GM21423 (cell line): Measurements from ENCODE around the gene SUGP2.

ENCODE experiments used
- ATAC-seq: cut with Tn5 transposase; IDR thresholded peaks from one replicate; pipeline ENCODE4 v1.9.1; 2021; ENCODE audit warnings: mild to moderate bottlenecking, moderate library complexity; ENCODE audit not compliant: unreplicated experiment

The SUGP2 gene

DNA sequence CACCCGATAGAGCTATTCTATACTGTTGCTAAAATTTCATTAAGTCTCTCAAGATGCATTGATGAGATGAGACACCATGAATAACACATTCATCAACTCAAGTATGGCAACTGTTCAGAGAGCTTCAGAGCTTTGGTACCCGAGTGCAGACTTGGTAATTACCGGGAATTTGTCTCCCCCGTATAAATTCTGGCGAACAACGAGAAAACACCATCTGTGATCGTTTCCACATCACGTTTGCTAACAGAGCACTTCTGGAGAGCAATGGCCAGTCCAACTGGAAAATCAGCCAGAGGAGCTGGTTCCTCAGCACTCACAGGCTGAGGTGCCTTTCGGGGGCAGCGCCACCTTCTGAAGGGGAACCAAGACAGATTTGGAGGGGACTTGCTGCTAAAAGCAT is 40.2 kb downstream of the SUGP2 start:
- no peak for ATAC-seq

DNA sequence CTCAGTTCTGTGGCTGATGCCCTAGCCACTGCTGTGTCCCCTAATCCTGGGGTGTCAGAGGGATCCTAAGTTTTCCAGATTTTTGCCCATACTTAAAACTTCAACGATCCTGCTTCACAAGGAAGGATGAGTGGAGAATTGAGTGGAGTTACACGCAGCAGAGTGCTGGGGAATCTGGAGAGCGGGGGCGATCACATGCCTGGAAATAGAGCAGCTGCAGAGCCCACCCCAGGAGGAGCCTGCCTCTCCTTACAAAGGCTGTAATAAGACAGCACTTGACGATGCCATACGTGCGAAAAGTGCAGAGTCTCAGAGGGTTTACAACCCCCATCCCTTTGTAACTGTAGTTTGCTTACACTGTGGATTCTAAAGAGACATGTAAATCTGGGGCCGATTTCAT is 40.6 kb downstream of the SUGP2 start:
- no peak for ATAC-seq

DNA sequence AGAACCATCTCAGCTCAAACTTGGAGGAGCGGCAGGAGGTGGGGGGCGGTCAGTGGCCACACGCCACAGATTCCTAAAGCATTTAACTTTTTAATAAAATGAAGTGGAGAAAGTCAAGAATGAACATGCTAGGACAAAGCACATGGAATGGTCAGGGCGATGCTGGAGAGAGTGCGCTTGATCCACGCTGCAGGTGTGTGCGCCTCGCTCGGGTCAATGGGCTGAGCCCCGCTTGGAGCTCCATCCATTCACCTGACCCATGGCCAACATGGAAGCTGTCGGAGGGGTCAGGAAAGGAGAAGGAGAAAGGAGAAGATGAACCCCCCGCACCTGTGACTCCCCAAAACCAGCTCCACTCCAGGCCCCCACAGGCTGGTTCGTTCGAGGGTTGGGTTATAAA is 41.8 kb downstream of the SUGP2 start:
- no peak for ATAC-seq

DNA sequence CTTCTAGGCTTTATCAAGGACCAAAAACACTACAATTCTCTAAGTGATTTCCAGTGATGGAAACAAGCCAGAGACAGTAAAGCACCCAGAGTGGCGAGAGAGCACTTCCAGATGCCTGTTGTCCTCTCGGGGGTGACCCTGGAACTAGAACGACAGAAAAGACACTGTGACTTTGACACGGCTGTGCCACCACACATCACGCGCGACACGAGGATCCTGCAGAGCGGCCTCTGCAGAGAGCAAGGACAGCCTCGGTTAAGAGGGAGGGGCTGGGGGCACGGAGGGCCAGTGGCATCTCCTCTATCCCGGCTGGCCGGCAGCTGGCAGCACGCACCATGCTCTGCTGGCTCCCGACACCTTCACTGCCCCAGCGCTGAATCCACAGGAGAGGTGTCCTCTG is 42.3 kb downstream of the SUGP2 start:
- no peak for ATAC-seq

DNA sequence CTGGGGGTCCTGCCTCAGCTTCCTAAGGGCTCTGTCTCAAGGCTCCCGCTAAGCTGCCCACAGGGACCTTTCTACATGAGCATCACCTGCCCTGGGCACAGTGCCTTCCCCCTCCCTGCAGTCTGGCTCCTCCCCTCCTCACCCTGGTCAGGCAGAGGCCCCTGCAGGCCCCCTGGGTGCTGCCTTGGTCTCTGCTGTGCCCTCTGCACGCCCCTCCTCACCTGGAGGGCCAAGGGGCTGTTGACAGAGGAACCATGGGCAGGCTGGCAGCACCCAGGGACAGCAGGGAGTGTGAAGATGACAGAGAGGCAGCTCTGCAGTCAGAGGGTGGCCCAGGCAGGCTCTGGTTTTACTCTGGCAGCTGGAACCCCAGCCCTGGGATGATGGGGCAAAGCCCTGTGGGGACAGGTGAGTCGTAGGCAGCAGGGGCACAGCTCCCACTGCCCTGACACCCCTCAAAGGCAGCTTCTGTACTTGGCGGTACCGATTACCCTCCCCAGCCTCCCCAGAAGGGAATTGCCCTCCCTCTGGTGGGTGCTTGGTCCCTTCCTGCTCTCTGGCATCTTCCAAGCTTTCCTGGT is 43.1 kb downstream of the SUGP2 start:
- no peak for ATAC-seq

DNA sequence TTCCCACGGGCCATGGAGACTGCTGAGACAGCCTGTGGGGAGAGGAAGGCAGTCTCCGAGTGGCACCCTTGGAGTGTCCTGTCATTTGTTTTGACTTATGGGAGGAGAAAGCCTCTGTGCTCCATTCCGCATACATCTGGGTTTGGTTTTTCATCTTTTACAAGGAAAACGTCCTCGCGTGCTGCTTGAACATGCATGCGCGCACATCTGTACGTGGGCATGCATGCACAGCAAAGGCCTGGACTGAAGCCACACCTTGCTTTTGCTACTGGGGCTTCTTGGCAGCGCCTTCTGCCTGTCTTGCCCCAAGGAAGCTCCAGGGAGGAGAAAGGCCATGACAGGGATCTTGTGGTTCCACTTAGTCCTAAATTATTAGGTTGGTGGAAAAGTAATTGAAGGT is 44.0 kb downstream of the SUGP2 start:
- no peak for ATAC-seq

DNA sequence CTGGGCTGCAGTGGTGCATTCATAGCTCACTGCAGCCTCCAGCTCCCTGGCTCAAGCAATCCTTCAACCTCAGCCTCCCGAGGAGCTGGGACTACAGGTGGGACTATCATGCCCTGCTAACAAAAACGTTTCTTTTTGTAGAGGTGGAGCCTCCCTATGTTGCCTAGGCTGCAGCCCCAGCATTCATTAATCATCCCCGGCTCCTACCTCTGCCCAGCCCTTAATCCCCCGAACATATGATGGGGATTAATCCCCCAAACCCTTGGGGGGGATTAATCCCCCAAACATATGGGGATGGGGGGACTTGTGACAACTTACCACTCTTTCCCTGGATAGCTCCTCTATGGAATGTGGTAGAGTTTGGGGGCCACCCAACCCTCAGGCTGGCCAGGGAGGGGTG is 45.9 kb downstream of the SUGP2 start:
- ATAC-seq: no peak

DNA sequence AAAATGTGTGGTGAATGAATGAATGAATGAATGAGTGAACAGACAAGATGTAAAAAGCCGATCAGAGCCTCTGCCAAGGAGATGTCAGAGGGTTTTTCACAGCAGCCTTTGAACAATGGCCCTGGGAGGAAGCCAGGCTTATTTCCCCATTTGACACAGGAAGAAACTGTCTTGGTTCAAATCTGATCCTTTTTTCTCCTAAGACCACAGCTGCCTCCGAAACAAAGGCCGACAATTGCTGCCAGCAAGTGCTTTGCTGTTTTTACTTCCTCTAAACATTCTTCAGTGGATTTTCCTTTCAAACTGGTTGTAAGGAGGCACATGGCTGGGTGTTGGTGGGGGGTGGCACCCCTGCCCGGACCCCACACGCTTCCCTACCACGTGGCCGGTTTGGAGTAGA is 48.1 kb downstream of the SUGP2 start:
- no peak for ATAC-seq

DNA sequence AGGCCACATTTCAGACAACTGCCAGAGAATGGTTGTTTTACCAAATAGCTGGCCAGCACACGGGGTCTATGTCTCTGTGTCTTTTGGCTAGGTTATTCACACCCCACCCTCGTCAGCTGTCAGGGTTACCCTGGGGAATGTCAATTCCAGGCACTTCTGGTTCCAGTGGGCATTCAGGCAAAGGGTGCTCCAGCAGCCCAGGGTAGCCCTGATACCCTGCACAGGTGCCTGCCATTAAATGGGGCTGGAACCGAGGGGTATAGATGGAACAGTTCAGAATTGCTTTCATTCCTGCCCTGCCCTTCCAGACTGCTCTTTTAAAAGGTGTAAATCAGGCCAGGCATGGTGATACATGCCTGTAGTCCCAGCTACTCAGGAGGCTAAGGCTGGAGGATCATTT is 49.1 kb downstream of the SUGP2 start:
- no peak for ATAC-seq

DNA sequence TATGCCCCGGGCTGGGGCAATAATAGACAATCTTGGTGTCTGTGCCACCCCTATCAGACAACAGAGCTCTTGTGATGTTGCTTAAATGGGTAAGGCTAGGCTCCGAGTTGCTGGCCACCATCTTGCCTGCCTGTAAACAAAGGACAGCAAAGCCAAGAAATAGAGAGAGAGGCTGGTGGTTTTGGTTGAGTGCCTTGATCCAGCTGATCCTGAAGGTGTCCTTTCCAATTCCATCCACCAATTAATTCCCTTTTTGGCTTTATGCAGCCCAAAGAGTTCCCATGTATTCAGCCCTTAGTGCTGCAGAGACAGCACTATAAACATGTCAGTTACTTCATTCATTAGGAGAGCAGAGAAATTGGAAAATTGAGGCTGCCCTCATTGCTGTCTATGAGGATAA is 50.6 kb downstream of the SUGP2 start:
- no peak for ATAC-seq

DNA sequence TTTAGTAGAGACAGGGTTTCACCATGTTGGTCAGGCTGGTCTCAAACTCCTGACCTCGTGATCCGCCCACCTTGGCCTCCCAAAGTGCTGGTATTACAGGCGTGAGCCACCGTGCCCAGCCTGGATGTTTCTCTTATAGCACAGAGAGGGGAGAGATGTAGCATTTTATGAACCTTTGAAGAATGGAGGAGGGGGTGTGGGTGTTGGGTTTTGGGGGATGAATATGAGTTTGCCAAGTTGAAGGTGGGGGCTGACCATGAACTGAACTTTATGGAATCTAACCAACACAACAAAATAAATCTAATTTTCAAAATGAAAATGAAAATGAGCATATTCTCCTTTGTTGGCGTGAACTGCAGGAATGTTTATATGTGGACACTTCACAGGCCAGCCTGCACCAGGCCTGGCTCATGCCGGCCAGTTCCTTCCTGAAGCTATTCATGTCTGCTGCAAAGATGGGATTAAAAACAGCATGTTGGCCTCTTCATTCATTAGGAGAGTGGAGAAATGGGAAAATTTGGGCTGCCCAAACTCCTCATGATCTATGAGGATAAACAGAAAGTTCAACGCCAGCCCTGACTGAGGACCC is 52.8 kb downstream of the SUGP2 start:
- no peak for ATAC-seq

DNA sequence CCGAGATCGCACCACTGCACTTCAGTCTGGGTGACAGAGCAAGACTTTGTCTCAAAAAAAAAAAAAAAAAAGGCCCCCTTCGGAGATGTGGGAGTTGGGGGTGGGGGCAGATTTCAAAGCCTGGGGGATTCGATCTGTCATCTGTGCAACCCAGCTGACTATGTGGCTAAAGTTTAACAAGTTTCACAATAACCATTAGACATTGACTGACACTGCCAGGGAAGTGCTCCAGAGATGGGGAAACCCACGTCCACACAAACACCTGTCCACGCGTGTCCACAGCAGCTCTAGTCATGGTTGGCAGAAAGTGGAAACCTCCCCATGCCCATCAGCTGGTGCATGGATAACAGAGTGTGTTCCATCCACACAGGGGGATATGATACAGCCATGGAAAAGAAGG is 54.7 kb downstream of the SUGP2 start:
- no peak for ATAC-seq

DNA sequence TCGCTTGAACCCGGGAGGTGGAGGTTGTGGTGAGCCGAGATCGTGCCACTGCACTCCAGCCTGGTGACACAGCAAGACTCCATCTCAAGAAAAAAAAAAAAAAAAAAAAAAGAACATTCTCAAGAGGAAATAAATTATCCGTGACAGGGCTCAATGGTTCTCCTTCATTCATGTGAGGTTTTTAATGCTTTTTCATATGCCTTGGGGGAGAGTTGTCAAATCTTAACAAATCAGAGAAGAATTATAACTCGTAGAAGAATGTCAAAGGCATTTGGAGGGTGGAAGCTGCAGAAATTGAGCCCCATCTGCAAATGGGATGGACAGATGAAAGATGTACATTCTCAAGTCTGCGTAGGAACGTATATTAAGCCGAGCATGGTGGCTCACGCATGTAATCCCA is 57.4 kb downstream of the SUGP2 start:
- no peak for ATAC-seq

DNA sequence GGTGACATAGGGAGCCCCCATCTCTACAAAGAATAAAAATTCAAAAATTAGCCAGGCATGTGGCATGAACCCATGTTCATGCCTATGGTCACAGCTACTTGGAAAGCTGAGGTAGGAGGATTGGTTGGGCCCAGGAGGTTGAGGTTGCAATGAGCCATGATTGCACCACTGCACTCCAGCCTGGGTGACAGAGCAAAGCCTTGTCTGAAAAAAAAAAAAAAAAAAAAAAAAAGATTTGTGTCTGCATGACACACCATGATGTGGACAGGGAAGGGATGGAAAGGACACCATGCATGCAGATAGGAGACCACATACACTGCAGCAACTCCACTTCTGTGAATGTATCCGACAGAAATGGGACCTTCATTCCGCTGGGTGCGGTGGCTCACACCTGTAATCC is 58.3 kb downstream of the SUGP2 start:
- ATAC-seq: no peak

DNA sequence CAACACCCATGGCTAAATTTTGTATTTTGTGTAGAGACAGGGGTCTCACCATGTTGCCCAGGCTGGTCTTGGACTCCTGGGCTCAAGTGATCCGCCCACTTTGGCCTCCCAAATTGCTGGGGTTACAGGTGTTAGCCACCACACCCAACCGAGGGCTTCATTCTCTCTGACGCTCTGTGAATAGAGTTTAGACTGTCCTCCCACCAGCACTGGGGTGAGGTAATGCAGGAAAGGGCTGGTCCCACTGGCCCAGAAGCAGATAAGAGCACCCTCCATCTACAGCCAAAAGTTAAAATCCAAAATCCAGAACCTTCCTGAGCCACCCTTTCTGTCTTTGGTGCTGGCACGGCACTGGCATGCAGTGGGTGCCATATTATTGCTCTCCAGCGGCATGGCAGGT is 60.5 kb downstream of the SUGP2 start:
- ATAC-seq: no peak

DNA sequence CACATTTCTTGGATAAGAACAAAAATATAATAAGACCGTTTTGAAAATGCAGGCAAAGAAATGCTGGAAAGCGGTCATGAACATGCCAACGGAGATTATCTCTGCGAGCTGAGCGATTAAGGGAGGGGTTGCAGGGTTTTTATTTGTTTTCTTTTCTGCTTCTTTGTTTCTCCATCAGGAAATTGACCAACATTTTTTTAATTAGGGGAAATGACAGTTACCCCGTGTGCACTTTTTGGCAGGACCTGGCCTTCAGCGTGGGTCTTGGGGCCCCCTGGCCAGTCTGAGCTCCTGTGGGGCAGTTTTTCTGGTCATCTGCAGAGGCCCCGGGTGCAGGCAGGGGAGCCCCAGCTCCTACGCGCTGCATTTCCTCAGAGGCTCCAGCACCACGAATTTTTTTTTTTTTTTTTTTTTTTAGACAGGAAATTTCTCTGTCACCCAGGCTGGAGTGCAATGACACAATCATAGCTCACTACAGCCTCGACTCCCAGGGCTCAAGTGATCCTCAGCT is 61.0 kb downstream of the SUGP2 start:
- no peak for ATAC-seq

DNA sequence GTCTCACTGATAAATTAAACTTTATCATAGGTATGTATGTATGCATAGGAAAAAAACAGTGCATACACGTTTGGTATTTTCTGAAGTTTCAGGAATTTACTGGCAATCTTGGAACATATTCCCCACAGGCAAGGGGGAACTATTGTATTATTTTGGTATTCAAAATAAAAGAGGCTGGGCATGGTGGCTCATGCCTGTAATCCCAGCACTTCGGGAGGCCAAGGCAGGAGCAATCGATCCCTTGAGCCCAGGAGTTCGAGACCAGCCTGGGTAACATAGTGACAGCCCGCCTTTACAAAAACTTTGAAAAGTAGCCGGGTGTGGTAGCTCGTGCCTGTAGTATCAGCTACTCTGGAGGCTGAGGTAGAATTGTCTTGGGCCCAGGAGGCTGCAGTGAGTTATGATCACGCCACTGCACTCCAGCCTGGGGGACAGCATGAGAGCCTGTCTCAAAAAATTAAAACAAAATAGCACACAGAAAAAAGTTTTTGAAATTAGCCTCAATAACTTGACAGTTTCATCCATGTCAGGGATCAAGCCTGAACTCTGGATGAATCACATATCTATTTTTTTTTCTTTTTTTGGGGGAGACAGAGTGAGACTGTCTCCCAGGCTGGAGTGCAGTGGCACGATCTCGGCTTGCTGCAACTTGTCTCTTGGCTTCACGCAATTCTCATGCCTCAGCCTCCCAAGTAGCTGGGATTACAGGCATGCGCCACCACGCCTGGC is 63.2 kb downstream of the SUGP2 start:
- ATAC-seq: no peak

DNA sequence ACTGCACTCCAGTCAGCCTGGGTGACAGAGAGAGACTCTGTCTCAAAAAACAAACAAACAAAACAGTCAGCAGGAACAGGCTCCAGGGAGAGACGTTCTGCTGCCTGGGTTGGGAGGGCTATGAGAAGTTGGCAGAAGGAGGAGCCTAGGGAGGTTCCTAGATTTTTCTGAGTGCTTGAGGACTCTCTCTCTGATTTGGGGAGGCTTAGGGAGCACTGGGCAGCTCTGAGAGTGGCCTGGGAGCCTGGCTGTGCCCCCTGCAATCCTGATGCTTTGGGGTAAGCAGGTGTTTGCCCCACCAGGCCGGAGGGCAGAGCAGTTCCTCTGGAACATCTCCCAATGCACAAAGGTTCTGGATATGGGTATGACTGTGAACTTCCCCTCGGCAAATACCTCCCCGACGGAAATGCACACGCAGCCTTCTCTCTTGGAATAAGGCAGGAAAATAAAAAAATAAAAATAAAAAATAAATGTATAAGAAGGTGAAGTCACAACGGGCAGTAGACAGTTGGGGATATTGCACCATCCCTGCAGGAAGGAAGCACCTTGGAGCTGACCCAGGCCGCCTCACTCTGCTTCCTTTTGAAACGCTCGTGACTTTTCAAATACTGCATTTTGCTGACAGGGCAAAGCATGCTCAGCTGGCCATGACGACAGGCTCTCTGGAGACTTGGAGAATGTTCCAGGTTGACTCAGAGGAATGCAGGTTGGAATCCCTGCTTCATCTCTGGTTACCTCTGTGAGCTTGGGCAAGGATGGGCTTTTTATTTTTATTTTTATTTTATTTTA is 65.8 kb downstream of the SUGP2 start:
- ATAC-seq: no peak

DNA sequence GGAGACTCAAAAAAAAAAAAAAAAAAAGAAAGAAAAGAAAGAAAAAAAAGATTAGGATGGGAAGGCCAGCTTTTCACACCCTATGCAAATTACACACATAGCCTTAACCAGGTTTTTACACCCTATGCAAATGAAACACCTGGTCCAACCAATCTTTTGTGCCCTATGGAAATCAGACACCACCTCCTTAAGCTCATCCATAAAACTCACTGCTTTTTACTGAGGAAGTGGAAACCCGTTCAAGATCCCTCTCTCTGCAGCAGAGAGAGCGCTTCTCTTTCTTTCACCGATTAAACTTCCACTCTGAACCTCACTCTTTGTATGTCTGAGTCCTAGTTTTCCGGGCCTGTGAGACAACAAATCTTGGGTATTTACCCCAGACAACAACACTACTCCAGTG is 67.0 kb downstream of the SUGP2 start:
- ATAC-seq: no peak

DNA sequence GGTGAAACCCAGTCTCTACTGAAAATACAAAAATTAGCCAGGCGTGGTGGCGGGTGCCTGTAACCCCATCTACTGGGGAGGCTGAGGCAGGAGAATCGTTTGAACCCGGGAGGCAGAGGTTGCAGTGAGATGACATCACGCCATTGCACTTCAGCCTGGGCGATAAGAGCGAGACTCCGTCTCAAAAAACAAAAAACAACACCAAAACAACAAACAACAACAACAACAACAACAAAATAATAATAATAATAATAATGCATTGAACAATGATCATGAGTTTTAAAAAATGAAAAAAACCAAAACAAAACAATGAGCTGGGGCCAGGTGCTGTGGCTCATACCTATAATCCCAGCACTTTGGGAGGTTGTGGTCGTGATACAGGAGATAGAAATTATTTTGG is 69.2 kb downstream of the SUGP2 start:
- no peak for ATAC-seq

DNA sequence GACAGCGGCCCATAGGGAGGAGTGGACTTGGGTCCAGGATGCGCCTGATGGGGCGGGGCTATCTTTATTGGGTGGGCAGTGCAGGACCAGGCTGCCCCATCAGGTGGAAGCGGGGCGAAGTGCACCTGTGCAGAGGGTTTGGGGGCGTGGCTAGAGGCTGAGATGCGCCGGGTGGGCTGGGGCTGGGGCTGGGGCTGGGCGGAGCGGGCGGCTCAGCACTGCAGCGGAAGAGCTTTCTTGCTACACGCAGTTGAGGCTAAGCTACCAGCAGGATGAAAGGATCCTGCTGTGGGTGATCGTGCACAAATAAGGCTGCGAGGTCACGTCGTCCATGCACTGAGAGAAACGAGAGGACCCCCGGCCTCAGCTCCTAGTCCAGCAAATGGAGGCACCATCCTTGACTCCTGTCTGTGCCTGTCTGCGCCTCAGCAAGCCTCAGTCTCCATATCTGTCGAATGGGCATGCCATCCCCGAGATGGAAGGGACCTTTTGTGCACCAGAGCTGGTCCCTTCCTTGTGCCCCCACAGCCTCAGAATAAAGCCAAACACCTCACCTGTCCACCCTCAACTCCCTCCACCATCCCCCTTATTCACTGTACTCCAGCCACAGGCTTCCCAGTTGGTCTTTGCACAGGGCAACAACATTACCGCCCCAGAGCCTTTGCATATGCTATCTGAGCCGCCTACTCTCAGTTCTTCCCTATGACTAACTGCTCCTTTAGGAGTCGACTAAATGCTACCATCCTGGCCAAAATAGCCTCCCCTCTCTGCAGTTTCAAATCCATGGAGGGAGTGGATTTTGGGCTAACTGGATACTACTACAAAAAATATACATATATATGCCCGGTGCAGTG is 71.3 kb downstream of the SUGP2 start:
- ATAC-seq: no peak
